HG03520 (cell line): ENCODE measurements around the gene NCAM2.

Source experiments
- ATAC-seq: cut with Tn5 transposase; IDR thresholded peaks from one replicate; pipeline ENCODE4 v1.9.1; 2021; ENCODE audit warnings: mild to moderate bottlenecking, moderate library complexity; ENCODE audit not compliant: unreplicated experiment

Gene NCAM2

GRCh38 chr21:21406921-21407320 is 408.7 kb downstream of the NCAM2 start:
- ATAC-seq, result no peak

- no peak for ATAC-seq
These were observed 413.9 kb downstream of the NCAM2 start for GRCh38 chr21:21412096-21412495.

GRCh38 chr21:21415741-21416140 is 417.5 kb downstream of the NCAM2 start:
- no peak for ATAC-seq

GRCh38 chr21:21434944-21435343 is 436.7 kb downstream of the NCAM2 start:
- no peak for ATAC-seq

GRCh38 chr21:21436012-21436534 is 437.9 kb downstream of the NCAM2 start:
- no peak for ATAC-seq

- no peak for ATAC-seq
These were observed 441.6 kb downstream of the NCAM2 start for GRCh38 chr21:21439761-21440160.

- ATAC-seq, result no peak
These were observed 458.9 kb downstream of the NCAM2 start for GRCh38 chr21:21457077-21457476.

GRCh38 chr21:21458124-21458631 is 460.0 kb downstream of the NCAM2 start:
- ATAC-seq, result no peak

GRCh38 chr21:21460979-21461378 is 462.8 kb downstream of the NCAM2 start:
- ATAC-seq, result no peak

GRCh38 chr21:21463456-21463855 is 465.2 kb downstream of the NCAM2 start:
- no peak for ATAC-seq

- no peak for ATAC-seq
These were observed 466.5 kb downstream of the NCAM2 start for GRCh38 chr21:21464684-21465083.

- ATAC-seq, result no peak
These were observed 468.5 kb downstream of the NCAM2 start for GRCh38 chr21:21466752-21467151.

GRCh38 chr21:21468003-21468402 is 469.8 kb downstream of the NCAM2 start:
- ATAC-seq, result no peak

GRCh38 chr21:21481239-21481638 is 483.0 kb downstream of the NCAM2 start:
- ATAC-seq, result no peak

GRCh38 chr21:21508859-21509258 is 510.6 kb downstream of the NCAM2 start:
- no peak for ATAC-seq

GRCh38 chr21:21530680-21531079 is 532.5 kb downstream of the NCAM2 start:
- ATAC-seq, result no peak

GRCh38 chr21:21547368-21547953 is 549.3 kb downstream of the NCAM2 start:
- no peak for ATAC-seq

GRCh38 chr21:21559285-21560045 is 561.3 kb downstream of the NCAM2 start:
- ATAC-seq, result no peak
